Pericardium fibroblast (primary cell): Measurements from ENCODE around the gene TIGIT. TPM values are rescaled to one million over a fixed set of nuclear protein-coding genes. Genes with fewer than 3 reads are reported as not detected.

Source experiments
- total RNA-seq: library from RNA; depleted of rRNA; stranded (reverse); fragments of >200 nt; gene quantifications from 2 replicates; pipeline ENCODE4 v1.2.3, GENCODE V29; 2015

TIGIT gene
- total RNA-seq: not detected in 2 replicates

DNA sequence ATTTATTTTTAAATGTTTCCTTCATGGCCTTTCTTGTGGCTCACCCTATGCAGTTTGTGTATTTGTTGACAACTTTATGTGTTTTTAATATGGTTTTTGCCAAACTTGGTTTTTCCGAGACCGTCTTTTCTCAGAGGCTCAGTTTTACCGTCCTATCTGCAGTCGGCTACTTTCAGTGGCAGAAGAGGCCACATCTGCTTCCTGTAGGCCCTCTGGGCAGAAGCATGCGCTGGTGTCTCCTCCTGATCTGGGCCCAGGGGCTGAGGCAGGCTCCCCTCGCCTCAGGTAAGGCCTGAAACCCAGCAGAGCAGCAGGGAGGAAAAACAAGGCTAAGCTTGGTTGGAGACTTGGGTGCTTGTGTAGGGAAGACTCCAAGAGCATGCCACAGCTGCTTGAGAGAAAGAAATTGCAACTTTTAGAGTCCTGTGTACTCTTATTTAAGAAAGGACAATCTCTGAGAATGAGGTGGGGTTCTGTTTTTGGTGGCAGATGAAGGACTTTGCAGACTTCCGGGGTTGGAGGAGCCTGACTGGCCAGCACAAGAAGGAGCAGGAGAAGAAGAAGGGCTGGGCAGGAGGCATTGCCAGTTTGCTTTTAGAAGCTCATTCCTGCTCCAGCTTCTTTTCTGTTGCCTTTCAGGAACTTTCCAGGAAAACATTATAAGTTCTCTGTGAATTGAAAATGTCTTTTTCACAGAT, at the start of gene TIGIT:
Gene TIGIT (plus strand): TSS at position 191 of the 698 bp plus-strand sequence. CDS start 34 bp downstream, at position 225.

Other genes with a start within 250 kb of the TIGIT start
- gene CCDC191, start 237.5 kb upstream of the TIGIT start, total RNA-seq: 0.35 and 0.85 TPM in 2 replicates
- 6.9 and 10.3 TPM in 2 replicates for gene QTRT2, start 237.3 kb upstream of the TIGIT start, total RNA-seq
- gene DRD3, start 115.0 kb upstream of the TIGIT start, total RNA-seq: not detected in 2 replicates
- gene ZNF80, start 56.5 kb upstream of the TIGIT start, total RNA-seq: not detected in 2 replicates